ENCODE results near the gene KRTAP3-1.
"Not testable (repeated sequence)": the region's sequence is repeated elsewhere in the genome, so short reads cannot be mapped to it uniquely, and the experiment has no call there.

The KRTAP3-1 gene

DNA sequence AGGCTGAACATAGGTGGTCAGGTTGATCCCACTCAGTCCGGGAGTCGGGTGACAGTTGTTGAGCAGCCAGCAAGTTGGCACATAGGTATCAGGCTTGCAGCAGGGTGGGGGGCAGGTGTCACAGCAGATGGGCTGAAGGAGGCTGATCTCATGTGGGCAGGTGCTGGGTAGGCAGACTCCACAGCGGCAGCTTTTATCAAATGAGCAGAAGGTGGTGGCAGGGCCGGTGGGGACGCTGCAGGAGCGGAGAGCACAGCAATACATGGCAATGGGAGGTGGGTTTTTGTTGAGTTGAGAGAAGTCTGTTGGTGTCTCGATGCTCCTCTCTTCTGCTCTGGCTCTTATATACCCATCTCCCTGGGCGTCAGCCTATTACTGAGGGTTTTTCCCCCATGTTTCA, at the start of gene KRTAP3-1:
Gene KRTAP3-1, minus strand, starts transcription at position 318 of the 400 bp plus-strand sequence. Its CDS starts 54 bp downstream, at position 264.
- no peak for DNase-seq (ENCODE audit: low read depth, low spot score)

DNA sequence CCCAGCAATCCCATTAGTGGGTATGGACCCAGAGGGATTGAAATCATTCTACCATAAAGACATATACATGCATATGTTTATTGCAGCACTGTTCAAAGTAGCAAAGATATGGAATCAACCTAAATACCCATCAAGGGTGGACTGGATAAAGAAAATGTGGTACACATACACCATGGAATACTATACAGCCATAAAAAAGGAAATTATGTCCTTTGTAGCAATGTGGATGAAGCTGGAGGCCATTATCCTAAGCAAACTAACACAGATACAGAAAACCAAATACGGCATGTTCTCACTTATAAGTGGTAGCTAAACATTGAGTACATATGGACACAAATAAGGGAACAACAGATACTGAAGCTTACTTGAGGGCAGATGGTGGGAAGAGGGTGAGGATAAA, 48.6 kb upstream of the KRTAP3-1 start:
- no peak for DNase-seq (ENCODE audit: low read depth, low spot score)

DNA sequence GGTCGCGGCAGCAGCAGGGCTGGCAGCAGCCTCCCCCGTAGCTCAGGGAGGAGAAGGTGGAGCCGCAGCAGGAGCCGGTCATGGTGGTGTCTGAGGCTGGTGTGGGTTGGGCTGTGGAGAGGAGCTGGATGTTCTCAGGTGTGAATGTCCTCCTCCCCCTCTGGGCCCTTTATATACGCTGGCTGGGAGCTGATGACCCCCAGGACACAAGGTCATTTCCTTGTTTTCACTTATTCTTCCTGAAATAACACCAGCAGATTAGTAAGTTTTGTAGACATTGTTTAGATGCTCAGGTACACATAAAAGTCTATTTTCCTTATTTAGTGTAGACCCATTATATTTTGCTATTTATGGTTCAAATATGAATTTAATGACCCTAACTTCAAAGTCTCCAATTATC, 46.2 kb upstream of the KRTAP3-1 start, which contains the start of gene KRTAP2-2:
Gene KRTAP2-2, minus strand, starts transcription at position 101 of the 400 bp plus-strand sequence. Its CDS starts 19 bp downstream, at position 82.
- not testable (repeated sequence) for DNase-seq (ENCODE audit: low read depth, low spot score)

DNA sequence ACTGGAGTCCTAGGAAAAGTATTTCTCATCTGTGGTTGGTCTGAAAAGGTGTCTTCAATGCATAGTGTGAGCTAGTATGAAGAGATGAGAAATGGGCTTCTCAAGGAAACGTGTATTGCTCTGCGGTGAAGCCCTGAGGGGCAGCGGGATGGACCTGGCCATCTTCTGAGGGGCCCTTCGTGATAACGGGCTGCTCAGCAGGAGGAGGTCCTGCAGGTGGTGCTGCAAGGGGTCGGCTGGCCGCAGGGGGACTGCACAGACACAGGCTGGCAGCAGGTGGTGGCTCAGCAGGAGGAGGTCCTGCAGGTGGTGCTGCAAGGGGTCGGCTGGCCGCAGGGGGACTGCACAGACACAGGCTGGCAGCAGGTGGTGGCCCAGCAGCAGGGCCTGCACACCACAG, 45.6 kb upstream of the KRTAP3-1 start:
- not testable (repeated sequence) for DNase-seq (ENCODE audit: low read depth, low spot score)

DNA sequence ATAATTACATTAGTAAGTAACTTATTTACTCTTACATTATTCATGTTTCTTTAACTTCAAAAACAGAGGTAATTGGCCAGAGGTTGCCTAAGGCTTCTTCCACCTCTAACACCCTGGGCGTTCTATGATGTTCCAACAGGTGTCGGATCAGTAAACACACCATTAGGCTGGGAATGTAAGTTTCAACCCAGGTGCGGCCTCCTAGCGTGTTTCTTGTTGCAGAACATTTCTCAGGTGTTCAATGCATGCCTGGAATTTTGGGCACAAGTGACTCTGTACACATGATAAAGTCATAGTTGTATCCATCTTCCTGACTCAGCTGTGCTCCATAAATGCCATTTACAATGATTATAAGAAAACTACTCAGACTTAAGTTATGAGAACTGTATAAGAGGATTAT, 45.1 kb upstream of the KRTAP3-1 start:
- no peak for DNase-seq (ENCODE audit: low read depth, low spot score)

DNA sequence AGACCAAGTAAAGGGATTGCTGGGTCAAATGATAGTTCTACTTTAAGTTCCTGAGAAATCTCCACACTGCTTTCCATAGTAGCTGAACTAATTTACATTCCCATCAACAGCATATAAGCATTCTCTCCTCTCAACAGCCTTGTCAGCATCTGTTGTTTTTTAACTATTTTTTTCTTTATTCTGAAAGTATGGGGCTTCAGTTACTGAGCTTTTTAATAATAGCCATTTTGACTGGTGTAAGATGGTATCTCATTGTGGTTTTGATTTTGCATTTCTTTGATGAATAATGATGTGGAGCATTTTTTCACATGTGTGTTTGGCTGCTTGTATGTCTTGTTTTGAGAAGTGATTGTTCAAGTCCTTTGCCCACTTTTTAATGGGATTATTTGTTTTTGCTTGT, 43.6 kb upstream of the KRTAP3-1 start:
- DNase-seq (ENCODE audit: low read depth, low spot score) = no peak

DNA sequence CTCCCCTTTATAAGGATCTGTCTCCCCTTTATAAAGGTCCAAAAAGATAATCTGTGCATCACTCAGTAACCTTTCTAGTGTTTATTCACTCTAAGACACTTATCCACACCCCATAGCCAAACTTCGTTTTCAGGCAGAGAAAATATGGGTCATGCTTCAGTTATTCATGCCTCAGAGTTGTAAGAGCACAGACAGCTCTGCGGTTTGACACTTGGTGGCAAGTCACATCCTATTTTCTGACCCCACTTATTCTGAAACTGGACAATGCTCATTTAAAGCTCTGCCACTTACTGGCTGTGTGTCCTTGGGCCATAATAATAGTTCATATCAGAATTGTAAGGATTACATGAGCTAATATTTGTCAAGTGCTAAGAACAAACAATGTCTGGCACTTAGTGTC, 40.2 kb upstream of the KRTAP3-1 start:
- no peak for DNase-seq (ENCODE audit: low read depth, low spot score)

DNA sequence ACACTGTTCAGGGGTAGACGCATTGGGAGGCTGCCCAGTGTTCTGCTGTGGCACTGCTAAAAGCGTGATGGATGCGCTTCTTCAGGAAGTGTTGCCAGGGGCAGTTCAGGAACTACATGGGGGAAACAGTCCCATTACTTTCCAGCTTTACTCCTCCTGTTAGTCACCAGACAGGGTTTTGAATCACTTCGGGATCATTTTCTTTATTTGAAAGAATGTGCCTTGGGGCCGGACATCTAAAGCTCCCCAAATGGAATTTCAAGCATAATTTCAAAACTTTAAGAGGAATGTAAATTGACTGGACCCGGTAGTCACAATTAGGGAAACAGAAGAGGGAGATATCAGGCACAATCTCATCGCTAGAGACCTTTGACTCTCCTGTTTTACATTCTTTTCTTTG, 39.5 kb upstream of the KRTAP3-1 start:
- no peak for DNase-seq (ENCODE audit: low read depth, low spot score)

DNA sequence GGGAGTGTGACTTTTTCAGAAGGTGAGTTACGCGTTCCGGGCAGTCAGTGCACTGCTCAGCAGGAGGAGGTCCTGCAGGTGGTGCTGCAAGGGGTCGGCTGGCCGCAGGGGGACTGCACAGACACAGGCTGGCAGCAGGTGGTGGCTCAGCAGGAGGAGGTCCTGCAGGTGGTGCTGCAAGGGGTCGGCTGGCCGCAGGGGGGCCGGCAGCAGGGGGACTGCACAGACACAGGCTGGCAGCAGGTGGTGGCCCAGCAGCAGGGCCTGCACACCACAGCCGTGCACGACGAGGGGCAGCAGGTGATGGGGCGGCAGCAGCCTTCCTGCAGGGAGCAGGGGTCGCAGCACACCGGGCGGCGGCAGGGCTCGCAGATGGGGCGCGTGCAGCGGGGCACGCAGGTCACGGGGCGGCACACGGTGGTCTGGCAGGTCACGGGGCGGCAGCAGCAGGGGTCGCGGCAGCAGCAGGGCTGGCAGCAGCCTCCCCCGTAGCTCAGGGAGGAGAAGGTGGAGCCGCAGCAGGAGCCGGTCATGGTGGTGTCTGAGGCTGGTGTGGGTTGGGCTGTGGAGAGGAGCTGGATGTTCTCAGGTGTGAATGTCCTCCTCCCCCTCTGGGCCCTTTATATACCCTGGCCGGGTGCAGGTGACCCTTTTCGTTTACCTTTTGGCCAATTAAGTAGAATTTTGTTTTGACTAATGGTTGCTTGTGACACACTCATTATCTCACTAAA, 38.0 kb upstream of the KRTAP3-1 start, which contains the start of gene KRTAP2-1:
Gene KRTAP2-1, minus strand, starts transcription at position 582 of the 731 bp plus-strand sequence. Its CDS starts 49 bp downstream, at position 533.
- DNase-seq (ENCODE audit: low read depth, low spot score) = not testable (repeated sequence)

DNA sequence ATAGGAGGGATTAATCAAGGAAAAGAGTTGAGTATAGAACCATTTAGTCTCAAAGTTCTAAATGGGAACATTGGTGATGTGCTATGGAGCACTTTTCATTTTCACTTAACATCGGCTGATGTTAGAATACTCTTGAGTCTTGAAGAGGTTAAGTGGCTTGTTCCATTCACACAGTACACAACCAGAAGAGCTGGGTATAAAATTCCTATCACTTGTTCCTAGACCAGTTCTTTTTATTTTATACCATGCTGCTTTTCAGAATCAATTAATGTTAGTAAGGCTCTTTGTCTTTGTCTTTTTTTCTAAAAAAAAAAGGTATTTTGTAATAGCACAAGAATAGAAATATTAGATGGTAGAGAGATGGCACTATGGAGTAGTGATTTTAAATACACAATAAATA, 34.0 kb upstream of the KRTAP3-1 start:
- DNase-seq (ENCODE audit: low read depth, low spot score) = no peak

DNA sequence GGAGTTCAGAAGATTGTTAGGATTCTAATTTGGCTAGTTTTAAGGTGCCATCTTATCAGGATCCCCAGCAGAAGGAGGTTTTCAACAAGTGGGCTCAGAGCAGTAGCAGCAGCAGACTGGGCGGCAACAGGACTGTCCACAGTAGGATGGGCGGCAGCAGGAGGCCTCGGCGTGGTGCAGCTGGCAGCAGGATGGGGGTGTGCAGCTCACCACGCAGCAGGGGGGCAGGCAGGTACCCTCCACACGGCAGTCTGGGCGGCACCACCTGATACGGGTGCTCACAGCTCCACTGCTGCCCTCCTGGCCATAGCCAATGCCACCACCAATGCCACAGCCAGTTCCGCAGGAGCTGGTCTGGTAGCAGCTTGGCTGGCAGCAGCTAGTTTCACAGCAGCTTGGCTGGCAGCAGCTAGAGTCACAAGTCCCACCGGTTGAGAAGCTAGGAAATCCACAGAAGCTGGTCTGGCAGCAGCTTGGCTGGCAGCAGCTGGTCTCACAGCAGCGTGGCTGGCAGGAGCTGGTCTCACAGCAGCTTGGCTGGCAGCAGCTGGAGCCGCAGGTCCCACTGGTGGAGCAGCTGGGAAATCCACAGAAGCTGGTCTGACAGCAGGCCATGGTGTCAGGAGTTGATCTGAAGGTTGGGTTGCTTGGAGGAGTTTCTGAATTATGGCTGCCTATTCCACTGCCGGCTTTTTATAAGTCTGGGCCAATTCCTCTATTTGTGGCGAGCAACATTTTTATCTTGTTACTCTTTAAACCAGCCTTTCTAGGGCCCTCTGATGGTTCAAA, 32.0 kb upstream of the KRTAP3-1 start, which contains the start of gene KRTAP1-1:
Gene KRTAP1-1, minus strand, starts transcription at position 668 of the 789 bp plus-strand sequence. Its CDS starts 53 bp downstream, at position 615.
- DNase-seq (ENCODE audit: low read depth, low spot score) = not testable (repeated sequence)

DNA sequence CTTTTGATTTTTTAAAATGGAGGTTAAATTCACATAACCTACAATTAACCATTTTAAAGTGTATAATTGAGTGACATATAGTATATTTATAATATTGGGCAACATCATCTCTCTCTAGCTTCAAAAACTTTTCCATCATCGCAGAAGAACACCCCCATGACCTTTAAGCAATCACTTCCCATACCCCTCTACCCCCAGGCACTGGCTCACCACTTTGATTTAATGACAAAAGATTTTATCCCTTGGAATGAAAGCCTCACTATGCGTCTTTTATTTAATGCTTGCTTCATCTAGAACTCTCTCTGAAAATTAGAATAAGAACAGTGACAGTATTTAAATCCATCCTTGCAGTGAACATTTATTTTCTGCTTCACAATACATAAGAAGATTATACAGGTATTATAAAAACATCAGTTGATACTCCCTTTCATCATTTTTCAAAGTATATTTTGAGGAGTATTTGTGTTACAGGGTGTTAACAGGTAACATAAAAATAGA, 29.0 kb upstream of the KRTAP3-1 start:
- no peak for DNase-seq (ENCODE audit: low read depth, low spot score)

DNA sequence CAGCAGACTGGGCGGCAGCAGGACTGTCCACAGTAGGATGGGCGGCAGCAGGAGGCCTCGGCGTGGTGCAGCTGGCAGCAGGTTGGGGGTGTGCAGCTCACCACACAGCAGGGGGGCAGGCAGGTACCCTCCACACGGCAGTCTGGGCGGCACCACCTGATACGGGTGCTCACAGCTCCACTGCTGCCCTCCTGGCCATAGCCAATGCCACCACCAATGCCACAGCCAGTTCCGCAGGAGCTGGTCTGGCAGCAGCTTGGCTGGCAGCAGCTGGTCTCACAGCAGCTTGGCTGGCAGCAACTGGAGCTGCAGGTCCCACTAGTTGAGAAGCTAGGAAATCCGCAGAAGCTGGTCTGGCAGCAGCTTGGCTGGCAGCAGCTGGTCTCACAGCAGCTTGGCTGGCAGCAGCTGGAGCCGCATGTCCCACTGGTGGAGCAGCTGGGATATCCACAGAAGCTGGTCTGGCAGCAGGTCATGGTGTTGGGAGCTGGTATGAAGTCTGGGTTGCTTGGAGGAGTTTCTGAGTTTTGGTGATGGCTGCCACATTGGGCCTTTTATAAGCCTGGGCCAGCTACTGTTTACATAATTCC, 25.5 kb upstream of the KRTAP3-1 start, which contains the start of gene KRTAP1-3:
Gene KRTAP1-3, minus strand, starts transcription at position 529 of the 590 bp plus-strand sequence. Its CDS starts 53 bp downstream, at position 476.
- DNase-seq (ENCODE audit: low read depth, low spot score) = not testable (repeated sequence)

DNA sequence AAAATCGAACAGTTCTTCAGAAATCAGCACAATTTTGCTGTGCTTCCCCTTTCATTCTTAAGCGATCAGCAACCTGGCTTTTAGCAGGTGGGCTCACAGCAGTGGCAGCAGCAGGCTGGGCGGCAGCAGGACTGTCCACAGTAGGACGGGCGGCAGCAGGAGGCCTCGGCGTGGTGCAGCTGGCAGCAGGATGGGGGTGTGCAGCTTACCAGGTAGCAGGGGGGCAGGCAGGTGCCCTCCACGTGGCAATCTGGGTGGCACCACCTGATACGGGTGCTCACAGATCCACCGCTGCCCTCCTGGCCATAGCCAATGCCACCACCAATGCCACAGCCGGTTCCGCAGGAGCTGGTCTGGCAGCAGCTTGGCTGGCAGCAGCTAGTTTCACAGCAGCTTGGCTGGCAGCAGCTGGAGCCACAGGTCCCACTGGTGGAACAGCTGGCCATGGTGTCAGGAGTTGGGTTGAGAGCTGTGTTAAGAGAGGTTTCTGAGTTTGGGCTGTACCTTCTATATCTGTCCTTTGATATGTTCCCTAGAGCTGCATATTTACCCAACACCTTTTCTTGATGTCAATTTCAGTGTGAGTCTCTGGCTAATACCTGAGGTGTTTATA, 20.8 kb upstream of the KRTAP3-1 start, which contains the start of gene KRTAP1-4:
Gene KRTAP1-4, minus strand, starts transcription at position 563 of the 613 bp plus-strand sequence. Its CDS starts 117 bp downstream, at position 446.
- no peak for DNase-seq (ENCODE audit: low read depth, low spot score)

DNA sequence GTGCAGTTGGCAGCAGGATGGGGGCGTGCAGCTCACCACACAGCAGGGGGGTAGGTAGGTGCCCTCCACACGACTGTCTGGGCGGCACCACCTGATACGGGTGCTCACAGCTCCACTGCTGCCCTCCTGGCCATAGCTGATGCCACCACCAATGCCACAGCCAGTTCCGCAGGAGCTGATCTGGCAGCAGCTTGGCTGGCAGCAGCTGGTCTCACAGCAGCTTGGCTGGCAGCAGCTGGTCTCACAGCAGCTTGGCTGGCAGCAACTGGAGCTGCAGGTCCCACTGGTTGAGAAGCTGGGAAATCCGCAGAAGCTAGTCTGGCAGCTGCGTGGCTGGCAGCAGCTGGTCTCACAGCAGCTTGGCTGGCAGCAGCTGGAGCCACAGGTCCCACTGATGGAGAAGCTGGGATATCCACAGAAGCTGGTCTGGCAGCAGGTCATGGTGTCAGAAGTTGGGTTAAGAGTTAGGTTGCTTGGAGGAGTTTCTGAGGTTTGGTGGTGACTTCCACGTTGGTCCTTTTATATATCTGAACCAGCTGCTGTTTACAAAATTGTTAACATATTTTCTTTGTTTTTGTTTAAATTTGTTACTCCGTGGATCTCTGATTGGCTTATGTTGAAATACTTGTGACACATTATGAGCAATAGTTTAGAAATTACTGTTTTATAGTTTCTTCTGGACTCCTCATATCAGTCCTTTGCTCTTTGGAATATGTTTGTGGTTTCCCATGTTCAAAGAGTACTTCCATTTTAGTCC, 18.0 kb upstream of the KRTAP3-1 start, which contains the start of gene KRTAP1-5:
Gene KRTAP1-5, minus strand, starts transcription at position 494 of the 757 bp plus-strand sequence. Its CDS starts 53 bp downstream, at position 441.
- DNase-seq (ENCODE audit: low read depth, low spot score) = no peak

DNA sequence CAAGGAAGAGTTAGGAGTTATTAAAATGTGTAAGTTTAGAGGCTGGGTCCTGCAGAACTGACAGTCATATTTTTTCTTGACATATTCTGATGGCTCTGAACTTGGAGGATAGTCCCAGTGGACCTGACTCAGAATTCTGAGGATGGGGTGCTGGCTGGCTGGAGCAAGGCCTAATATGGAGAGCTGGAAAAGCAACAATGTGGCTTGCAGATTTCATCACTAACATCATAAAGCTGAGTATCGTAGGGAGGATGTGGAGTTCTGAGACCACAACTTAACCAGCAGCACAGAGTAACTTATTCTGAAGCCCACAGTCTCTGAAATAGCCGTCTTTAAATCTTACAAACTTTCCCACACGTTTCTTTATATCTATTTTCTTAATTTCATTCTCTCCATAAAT, 15.8 kb upstream of the KRTAP3-1 start:
- no peak for DNase-seq (ENCODE audit: low read depth, low spot score)

DNA sequence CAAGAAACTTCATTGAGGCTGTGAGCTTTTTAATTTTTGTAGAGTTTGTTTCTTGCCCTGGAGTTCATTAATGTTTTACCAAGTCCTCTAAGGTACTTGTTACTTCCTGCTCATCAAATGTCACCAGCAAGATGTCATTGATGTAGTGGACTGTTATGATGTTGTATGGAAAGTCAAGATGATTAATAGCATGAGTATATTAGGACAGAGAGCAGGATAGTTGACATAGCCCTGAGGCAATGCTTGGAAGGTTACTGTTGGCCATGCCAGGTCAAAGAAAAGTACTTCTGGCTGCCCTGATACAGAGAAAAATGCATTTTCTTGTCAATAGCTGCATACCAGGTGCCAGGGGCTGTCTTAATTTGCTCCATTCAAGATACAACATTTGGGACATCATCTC, 11.4 kb upstream of the KRTAP3-1 start:
- no peak for DNase-seq (ENCODE audit: low read depth, low spot score)

DNA sequence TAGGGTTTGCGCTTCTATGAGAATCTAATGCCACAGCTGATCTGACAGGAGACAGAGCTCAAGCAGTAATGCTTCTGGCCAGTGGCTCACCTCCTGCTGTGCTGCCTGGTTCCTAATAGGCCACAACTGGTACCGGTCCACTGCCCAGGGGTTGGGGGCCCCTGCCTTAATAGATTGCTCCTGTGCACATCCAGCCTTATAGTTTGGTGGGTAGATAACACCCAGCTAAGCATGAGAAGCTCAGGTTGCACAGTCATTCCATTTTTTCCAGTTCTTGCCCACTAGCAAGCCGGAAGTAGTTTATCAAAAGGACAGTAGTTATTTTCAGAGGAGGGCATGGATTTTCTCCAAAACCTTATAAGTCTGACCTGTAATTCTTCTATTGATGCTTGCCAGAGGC, 10.5 kb upstream of the KRTAP3-1 start:
- DNase-seq (ENCODE audit: low read depth, low spot score) = no peak

DNA sequence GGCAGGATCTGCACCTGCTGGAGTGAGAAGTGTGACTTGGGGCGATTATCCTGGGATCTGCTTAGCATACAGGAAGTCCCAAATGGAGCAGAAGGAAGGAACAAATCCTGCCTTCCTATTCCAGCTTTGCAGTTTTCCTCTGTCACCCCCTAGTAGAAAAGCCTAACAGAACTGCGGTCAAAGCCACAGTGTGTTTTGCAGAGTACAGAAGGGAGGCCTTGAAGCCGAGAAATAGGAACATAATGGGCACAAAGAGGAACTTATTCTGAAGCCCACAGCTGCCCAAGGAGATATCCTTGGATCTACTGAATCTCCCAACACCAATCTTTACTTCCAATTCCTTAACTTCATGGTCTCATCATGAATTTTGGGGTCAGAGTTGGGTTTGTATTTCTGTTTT, 9.6 kb upstream of the KRTAP3-1 start:
- no peak for DNase-seq (ENCODE audit: low read depth, low spot score)

DNA sequence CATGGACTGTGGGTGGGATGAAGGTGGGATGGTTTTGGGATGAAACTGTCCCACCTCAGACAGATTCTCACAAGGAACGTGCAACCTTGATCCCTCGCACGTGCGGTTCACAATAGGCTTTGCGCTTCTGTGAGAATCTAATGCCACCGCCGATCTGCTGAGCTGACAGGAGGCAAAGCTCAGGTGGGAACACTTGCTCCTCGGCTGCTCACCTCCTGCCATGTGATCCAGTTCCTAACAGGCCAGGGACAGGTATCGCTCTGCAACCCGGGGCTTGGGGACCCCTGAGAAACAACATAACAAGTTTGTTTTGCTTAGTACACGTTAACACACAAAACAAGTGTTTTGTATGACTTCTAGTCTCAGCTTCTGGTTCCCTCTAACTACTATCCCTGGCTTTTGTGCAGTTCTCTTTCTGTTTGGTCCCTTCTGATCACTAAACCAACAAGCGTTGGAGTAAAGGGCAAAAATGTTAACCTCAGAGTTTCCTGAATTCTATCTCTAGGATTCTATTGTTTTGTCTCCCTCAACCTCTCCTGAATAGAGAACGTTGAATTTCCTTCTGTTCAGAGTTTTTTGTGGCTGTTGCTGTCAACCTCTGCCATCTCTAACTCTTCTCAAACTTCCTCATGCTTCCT, 7.8 kb upstream of the KRTAP3-1 start:
- no peak for DNase-seq (ENCODE audit: low read depth, low spot score)

Data from iPS DF 19.7 (cell line).